ENCODE measurements around the gene GPBP1.
"Not testable (repeated sequence)": the region's sequence is repeated elsewhere in the genome, so short reads cannot be mapped to it uniquely, and the experiment has no call there.

The GPBP1 gene

GRCh38 chr5:57177479-57178156 is 3.8 kb downstream of the GPBP1 start:
- TF ChIP-seq CTCF (IDR thresholded peaks at IDR 0.05; ENCODE audit: insufficient read depth, low read depth, low read length, missing control alignments) = no peak
- H3K4me3 ChIP-seq (ENCODE audit: low read depth, low read length) = peak overlapping the region; percentile 87
- no peak for DNase-seq (ENCODE audit: low read depth)

GRCh38 chr5:57178238-57178637 is 4.4 kb downstream of the GPBP1 start:
- DNase-seq (ENCODE audit: low read depth) = not testable (repeated sequence)
- peak overlapping the region; percentile 87 for H3K4me3 ChIP-seq (ENCODE audit: low read depth, low read length)

- no peak for DNase-seq (ENCODE audit: low read depth)
- H3K4me3 ChIP-seq (ENCODE audit: low read depth, low read length) = peak overlapping the region; percentile 87
- TF ChIP-seq CTCF (IDR thresholded peaks at IDR 0.05; ENCODE audit: insufficient read depth, low read depth, low read length, missing control alignments) = no peak
Measured at GRCh38 chr5:57179262-57180200, 5.7 kb downstream of the GPBP1 start.

GRCh38 chr5:57181154-57181553 is 7.3 kb downstream of the GPBP1 start:
- DNase-seq (ENCODE audit: low read depth) = peak; percentile 49
- TF ChIP-seq CTCF (IDR thresholded peaks at IDR 0.05; ENCODE audit: insufficient read depth, low read depth, low read length, missing control alignments) = no peak

GRCh38 chr5:57184322-57184721 is 10.5 kb downstream of the GPBP1 start:
- no peak overlapping the region for H3K4me3 ChIP-seq (ENCODE audit: low read depth, low read length)
- TF ChIP-seq CTCF (IDR thresholded peaks at IDR 0.05; ENCODE audit: insufficient read depth, low read depth, low read length, missing control alignments) = no peak
- no peak for DNase-seq (ENCODE audit: low read depth)

More at GRCh38 chr5:57181154-57181553, 7.3 kb downstream of the GPBP1 start:
- H3K4me3 ChIP-seq (ENCODE audit: low read depth, low read length) = peak overlapping the region; percentile 21

GRCh38 chr5:57185313-57185712 is 11.5 kb downstream of the GPBP1 start:
- TF ChIP-seq CTCF (IDR thresholded peaks at IDR 0.05; ENCODE audit: insufficient read depth, low read depth, low read length, missing control alignments) = no peak
- DNase-seq (ENCODE audit: low read depth) = no peak
- H3K4me3 ChIP-seq (ENCODE audit: low read depth, low read length) = no peak overlapping the region

- DNase-seq (ENCODE audit: low read depth) = no peak
- H3K4me3 ChIP-seq (ENCODE audit: low read depth, low read length) = no peak overlapping the region
- TF ChIP-seq CTCF (IDR thresholded peaks at IDR 0.05; ENCODE audit: insufficient read depth, low read depth, low read length, missing control alignments) = no peak
Measured at GRCh38 chr5:57186194-57186593, 12.3 kb downstream of the GPBP1 start.

GRCh38 chr5:57187977-57188376 is 14.1 kb downstream of the GPBP1 start:
- DNase-seq (ENCODE audit: low read depth) = peak; percentile 52
- not testable (repeated sequence) for H3K4me3 ChIP-seq (ENCODE audit: low read depth, low read length)
